ENCODE results near the gene SLC30A7. TPM values are rescaled to one million over a fixed set of nuclear protein-coding genes. Genes with fewer than 3 reads are reported as not detected.
"Not testable (repeated sequence)": the region's sequence is repeated elsewhere in the genome, so short reads cannot be mapped to it uniquely, and the experiment has no call there.

SLC30A7 gene
- total RNA-seq, 1 experiment from 2014 or later: 28.8 TPM

- H3K27me3 ChIP-seq (ENCODE audit: low read length); H3K9me3 ChIP-seq (ENCODE audit: low read length); H2AFZ ChIP-seq (ENCODE audit: low read length); DNase-seq; H3K4me2 ChIP-seq (ENCODE audit: low read depth, low read length, poor library complexity, severe bottlenecking); H4K20me1 ChIP-seq (ENCODE audit: insufficient read depth, low read depth, low read length); H3K9ac ChIP-seq (ENCODE audit: low read length); H3K9me2 ChIP-seq (replicated peaks; ENCODE audit: insufficient read depth, low read length); H3K27ac ChIP-seq (ENCODE audit: low read length); H3K4me3 ChIP-seq (ENCODE audit: low read length): not testable (repeated sequence)
- H3K79me2 ChIP-seq (ENCODE audit: low read length): peaks cover 48% of the 10 kb centered on the region
- H3K36me3 ChIP-seq (ENCODE audit: insufficient read depth, low read length): peaks cover 27% of the 10 kb centered on the region; the same call in 1 of the 2 replicates
- H3K4me1 ChIP-seq (ENCODE audit: low read length): peaks cover 16% of the 10 kb centered on the region
Observed at GRCh38 chr1:100947816-100948215, 51.9 kb downstream of the SLC30A7 start.

GRCh38 chr1:100948721-100949405, 53.0 kb downstream of the SLC30A7 start:
- DNase-seq; H3K9me3 ChIP-seq (ENCODE audit: low read length); H3K9ac ChIP-seq (ENCODE audit: low read length); H3K4me3 ChIP-seq (ENCODE audit: low read length); H2AFZ ChIP-seq (ENCODE audit: low read length); H3K27me3 ChIP-seq (ENCODE audit: low read length); H4K20me1 ChIP-seq (ENCODE audit: insufficient read depth, low read depth, low read length); H3K27ac ChIP-seq (ENCODE audit: low read length); H3K9me2 ChIP-seq (replicated peaks; ENCODE audit: insufficient read depth, low read length); H3K4me2 ChIP-seq (ENCODE audit: low read depth, low read length, poor library complexity, severe bottlenecking): not testable (repeated sequence)
- Histone ChIP-seq H3K36me3 (ENCODE audit: insufficient read depth, low read length) (peaks cover 28% of the 10 kb centered on the region; the same call in 1 of the 2 replicates), H3K4me1 (ENCODE audit: low read length) (peaks cover 16% of the 10 kb centered on the region), H3K79me2 (ENCODE audit: low read length) (peaks cover 47% of the 10 kb centered on the region)

- not testable (repeated sequence) for H3K9ac ChIP-seq (ENCODE audit: low read length); H3K9me3 ChIP-seq (ENCODE audit: low read length); H3K4me3 ChIP-seq (ENCODE audit: low read length); H2AFZ ChIP-seq (ENCODE audit: low read length); H3K4me2 ChIP-seq (ENCODE audit: low read depth, low read length, poor library complexity, severe bottlenecking); H3K9me2 ChIP-seq (replicated peaks; ENCODE audit: insufficient read depth, low read length); H3K27ac ChIP-seq (ENCODE audit: low read length); H4K20me1 ChIP-seq (ENCODE audit: insufficient read depth, low read depth, low read length); DNase-seq; H3K27me3 ChIP-seq (ENCODE audit: low read length)
- H3K36me3 ChIP-seq (ENCODE audit: insufficient read depth, low read length): peaks cover 35% of the 10 kb centered on the region; the same call in 1 of the 2 replicates
- H3K79me2 ChIP-seq (ENCODE audit: low read length): peaks cover 55% of the 10 kb centered on the region
- peaks cover 16% of the 10 kb centered on the region for H3K4me1 ChIP-seq (ENCODE audit: low read length)
Observed at GRCh38 chr1:100949515-100950158, 53.7 kb downstream of the SLC30A7 start.

GRCh38 chr1:100950337-100950736, 54.4 kb downstream of the SLC30A7 start:
- H3K9me3 ChIP-seq (ENCODE audit: low read length): no peaks in the 10 kb centered on the region
- H3K4me3 ChIP-seq (ENCODE audit: low read length): no peak overlapping the region
- H3K9ac ChIP-seq (ENCODE audit: low read length): no peak overlapping the region
- H3K4me2 ChIP-seq (ENCODE audit: low read depth, low read length, poor library complexity, severe bottlenecking): no peak overlapping the region
- no peaks in the 10 kb centered on the region for H3K27me3 ChIP-seq (ENCODE audit: low read length)
- no peaks in the 10 kb centered on the region for H3K9me2 ChIP-seq (replicated peaks; ENCODE audit: insufficient read depth, low read length)
- no peak overlapping the region for H3K27ac ChIP-seq (ENCODE audit: low read length)
- peaks cover 57% of the 10 kb centered on the region for H3K79me2 ChIP-seq (ENCODE audit: low read length)
- H3K36me3 ChIP-seq (ENCODE audit: insufficient read depth, low read length): peaks cover 35% of the 10 kb centered on the region; the same call in 1 of the 2 replicates
- peaks cover 16% of the 10 kb centered on the region for H3K4me1 ChIP-seq (ENCODE audit: low read length)
- DNase-seq: no peak
- no peaks in the 10 kb centered on the region for H4K20me1 ChIP-seq (ENCODE audit: insufficient read depth, low read depth, low read length)
- no peak overlapping the region for H2AFZ ChIP-seq (ENCODE audit: low read length)

- Histone ChIP-seq H3K9me2 (replicated peaks; ENCODE audit: insufficient read depth, low read length) (no peaks in the 10 kb centered on the region), H3K79me2 (ENCODE audit: low read length) (peaks cover 61% of the 10 kb centered on the region), H4K20me1 (ENCODE audit: insufficient read depth, low read depth, low read length) (no peaks in the 10 kb centered on the region), H3K27me3 (ENCODE audit: low read length) (no peaks in the 10 kb centered on the region), H3K27ac (ENCODE audit: low read length) (no peak overlapping the region), H3K4me3 (ENCODE audit: low read length) (no peak overlapping the region), H3K36me3 (ENCODE audit: insufficient read depth, low read length) (peaks cover 35% of the 10 kb centered on the region; the same call in 1 of the 2 replicates), H3K4me2 (ENCODE audit: low read depth, low read length, poor library complexity, severe bottlenecking) (no peak overlapping the region), H3K9ac (ENCODE audit: low read length) (no peak overlapping the region), H3K4me1 (ENCODE audit: low read length) (peaks cover 16% of the 10 kb centered on the region), H2AFZ (ENCODE audit: low read length) (no peak overlapping the region), H3K9me3 (ENCODE audit: low read length) (no peaks in the 10 kb centered on the region)
- no peak for DNase-seq
Observed at GRCh38 chr1:100950781-100951180, 54.9 kb downstream of the SLC30A7 start.

GRCh38 chr1:100952104-100952745, 56.3 kb downstream of the SLC30A7 start:
- Histone ChIP-seq H3K9ac (ENCODE audit: low read length) (no peak overlapping the region), H3K4me1 (ENCODE audit: low read length) (peaks cover 16% of the 10 kb centered on the region), H2AFZ (ENCODE audit: low read length) (no peak overlapping the region), H3K27ac (ENCODE audit: low read length) (no peak overlapping the region), H4K20me1 (ENCODE audit: insufficient read depth, low read depth, low read length) (no peaks in the 10 kb centered on the region), H3K36me3 (ENCODE audit: insufficient read depth, low read length) (peaks cover 35% of the 10 kb centered on the region; the same call in 1 of the 2 replicates), H3K9me2 (replicated peaks; ENCODE audit: insufficient read depth, low read length) (no peaks in the 10 kb centered on the region), H3K4me3 (ENCODE audit: low read length) (no peak overlapping the region), H3K9me3 (ENCODE audit: low read length) (no peaks in the 10 kb centered on the region), H3K4me2 (ENCODE audit: low read depth, low read length, poor library complexity, severe bottlenecking) (no peak overlapping the region), H3K27me3 (ENCODE audit: low read length) (no peaks in the 10 kb centered on the region), H3K79me2 (ENCODE audit: low read length) (peaks cover 61% of the 10 kb centered on the region)
- no peak for DNase-seq

GRCh38 chr1:100952970-100953369, 57.1 kb downstream of the SLC30A7 start:
- not testable (repeated sequence) for H3K27me3 ChIP-seq (ENCODE audit: low read length); H3K9ac ChIP-seq (ENCODE audit: low read length); H3K4me2 ChIP-seq (ENCODE audit: low read depth, low read length, poor library complexity, severe bottlenecking); H3K9me3 ChIP-seq (ENCODE audit: low read length); H3K27ac ChIP-seq (ENCODE audit: low read length); H3K4me3 ChIP-seq (ENCODE audit: low read length); H4K20me1 ChIP-seq (ENCODE audit: insufficient read depth, low read depth, low read length); H3K9me2 ChIP-seq (replicated peaks; ENCODE audit: insufficient read depth, low read length); H2AFZ ChIP-seq (ENCODE audit: low read length); DNase-seq
- Histone ChIP-seq H3K4me1 (ENCODE audit: low read length) (peaks cover 16% of the 10 kb centered on the region), H3K36me3 (ENCODE audit: insufficient read depth, low read length) (peaks cover 35% of the 10 kb centered on the region; the same call in 1 of the 2 replicates), H3K79me2 (ENCODE audit: low read length) (peaks cover 57% of the 10 kb centered on the region)

All from Karpas-422 (cell line).